ENCODE data around the gene EEF1AKMT3.
"Not testable (repeated sequence)": the region's sequence is repeated elsewhere in the genome, so short reads cannot be mapped to it uniquely, and the experiment has no call there.

Gene EEF1AKMT3

DNA sequence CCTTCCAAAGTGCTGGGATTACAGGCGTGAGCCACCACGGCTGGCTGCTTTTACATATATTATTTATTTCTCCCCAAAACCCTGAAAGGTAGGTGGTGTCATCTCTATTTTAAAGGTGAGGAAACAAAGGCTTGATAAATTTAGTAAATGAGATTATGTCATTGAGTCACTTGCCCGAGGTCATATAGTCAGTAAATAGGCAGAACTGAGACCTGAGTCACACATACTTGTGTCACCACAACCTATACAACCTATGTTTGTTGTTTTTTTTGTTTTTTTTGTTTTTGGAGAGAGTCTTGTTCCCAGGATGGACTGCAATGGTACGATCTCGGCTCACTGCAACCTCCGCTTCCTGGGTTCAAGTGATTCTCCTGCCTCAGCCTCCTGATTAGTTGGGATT is 22.9 kb downstream of the EEF1AKMT3 start:
- DNase-seq = no peak

GRCh38 chr12:57796996-57797395 is 24.6 kb downstream of the EEF1AKMT3 start:
- no peak for DNase-seq

- DNase-seq = no peak
Observed at GRCh38 chr12:57797933-57798332, 25.5 kb downstream of the EEF1AKMT3 start.

DNA sequence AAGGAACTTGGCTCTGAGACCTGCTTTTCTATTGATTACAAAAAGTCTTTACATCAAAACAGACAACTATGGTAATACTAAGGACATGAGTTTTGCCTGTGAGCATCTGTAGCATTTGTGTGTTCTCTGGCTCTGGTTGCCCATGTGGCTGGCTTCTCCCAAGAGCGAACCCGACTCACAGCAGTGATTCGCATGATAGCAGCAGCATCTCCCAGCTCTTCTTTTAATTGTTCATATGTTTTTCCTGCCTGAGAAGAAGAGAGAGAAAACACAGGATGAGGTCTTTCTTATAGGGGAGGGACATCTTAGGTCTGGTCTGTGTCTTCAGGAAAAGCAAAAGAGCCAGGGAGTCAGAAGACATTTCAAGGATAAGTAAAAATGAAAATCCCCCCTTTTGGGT is 28.6 kb downstream of the EEF1AKMT3 start:
- no peak for DNase-seq

DNA sequence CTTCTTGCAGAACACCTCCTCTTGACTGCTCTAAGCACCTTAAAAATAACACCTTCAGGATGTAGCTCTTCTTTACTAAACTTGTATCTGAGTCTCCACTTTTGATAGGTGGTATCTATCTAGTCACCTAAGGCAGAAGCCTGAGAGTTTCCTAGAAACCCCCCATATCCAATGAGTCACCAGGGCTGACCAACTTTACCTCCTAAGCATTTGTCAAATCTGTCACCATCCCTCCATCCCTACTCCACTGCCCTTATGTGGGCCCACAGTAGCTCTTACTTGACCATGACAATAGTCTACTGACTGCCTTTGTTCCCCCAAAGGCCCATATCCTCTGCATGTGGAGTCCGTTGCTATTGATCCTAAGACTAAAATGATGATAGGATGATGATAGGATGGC is 30.2 kb downstream of the EEF1AKMT3 start:
- no peak for DNase-seq

- DNase-seq = peak; percentile 42
Observed at GRCh38 chr12:57803319-57803893, 31.0 kb downstream of the EEF1AKMT3 start.

- no peak for DNase-seq
Observed at GRCh38 chr12:57806677-57807076, 34.3 kb downstream of the EEF1AKMT3 start.

GRCh38 chr12:57807285-57807684 is 34.9 kb downstream of the EEF1AKMT3 start:
- DNase-seq = no peak

GRCh38 chr12:57808351-57808750 is 35.9 kb downstream of the EEF1AKMT3 start:
- DNase-seq = no peak

DNA sequence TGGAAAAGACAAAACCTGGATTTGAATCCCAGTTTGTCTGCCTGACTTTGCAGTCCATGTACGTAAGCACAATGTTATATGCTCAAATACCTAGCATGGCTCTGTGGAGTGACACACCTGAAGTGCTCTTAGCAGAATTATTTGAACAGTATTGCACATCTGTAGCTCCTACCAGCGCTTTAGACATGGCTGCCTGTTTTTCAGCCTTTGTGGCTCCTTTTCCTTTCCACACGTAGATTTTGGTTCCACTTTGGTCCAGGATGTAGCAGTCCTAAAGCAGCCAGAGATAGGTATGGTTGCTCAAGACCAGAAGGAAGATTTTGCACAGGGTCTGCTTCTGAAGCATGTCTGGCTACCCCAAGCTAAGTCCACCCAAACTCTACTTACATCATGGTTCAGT is 37.0 kb downstream of the EEF1AKMT3 start:
- no peak for DNase-seq

GRCh38 chr12:57810450-57810849 is 38.0 kb downstream of the EEF1AKMT3 start:
- DNase-seq = no peak

GRCh38 chr12:57811028-57811755 is 38.8 kb downstream of the EEF1AKMT3 start:
- no peak for DNase-seq

DNA sequence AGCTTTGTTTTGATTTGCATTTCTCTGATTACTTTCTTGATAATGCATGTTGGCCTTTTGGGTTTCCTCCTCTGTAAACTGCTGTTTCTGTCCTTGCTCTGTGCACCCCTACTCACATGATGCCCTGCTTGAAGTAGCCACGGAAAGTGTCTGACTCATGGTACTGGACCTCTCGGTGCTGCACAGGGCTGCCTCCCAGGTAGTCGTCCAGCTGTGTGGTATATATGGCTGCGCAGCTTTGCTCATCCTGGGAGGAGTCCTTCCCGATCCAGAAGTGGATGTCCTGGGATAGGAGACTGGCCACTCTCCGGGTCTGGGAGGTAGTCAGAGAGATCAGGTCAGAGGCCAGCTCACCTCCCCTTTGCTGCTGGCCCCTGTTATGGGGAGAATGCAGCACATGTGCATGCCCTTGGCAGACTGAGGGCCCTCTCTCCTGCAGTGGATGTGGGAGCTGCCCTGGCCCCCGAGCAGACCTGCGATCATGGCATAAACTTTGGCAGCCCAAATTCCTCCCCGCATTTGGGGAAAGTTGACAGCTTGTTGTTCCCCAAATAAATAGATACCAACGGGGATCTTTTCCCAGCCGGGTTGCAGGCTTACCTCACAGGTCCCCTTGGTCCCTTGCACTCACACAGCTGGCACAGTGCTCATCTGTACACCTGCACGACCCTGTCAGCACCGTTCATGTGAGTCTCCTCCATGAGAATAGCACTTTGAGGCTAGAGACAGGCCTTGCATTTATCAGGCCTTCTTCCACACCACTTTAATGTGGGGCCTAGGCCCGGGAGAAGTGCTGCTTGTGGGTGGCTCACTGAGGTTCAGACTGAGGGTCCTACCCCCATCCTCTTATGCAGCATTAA is 40.9 kb downstream of the EEF1AKMT3 start:
- no peak for DNase-seq

DNA sequence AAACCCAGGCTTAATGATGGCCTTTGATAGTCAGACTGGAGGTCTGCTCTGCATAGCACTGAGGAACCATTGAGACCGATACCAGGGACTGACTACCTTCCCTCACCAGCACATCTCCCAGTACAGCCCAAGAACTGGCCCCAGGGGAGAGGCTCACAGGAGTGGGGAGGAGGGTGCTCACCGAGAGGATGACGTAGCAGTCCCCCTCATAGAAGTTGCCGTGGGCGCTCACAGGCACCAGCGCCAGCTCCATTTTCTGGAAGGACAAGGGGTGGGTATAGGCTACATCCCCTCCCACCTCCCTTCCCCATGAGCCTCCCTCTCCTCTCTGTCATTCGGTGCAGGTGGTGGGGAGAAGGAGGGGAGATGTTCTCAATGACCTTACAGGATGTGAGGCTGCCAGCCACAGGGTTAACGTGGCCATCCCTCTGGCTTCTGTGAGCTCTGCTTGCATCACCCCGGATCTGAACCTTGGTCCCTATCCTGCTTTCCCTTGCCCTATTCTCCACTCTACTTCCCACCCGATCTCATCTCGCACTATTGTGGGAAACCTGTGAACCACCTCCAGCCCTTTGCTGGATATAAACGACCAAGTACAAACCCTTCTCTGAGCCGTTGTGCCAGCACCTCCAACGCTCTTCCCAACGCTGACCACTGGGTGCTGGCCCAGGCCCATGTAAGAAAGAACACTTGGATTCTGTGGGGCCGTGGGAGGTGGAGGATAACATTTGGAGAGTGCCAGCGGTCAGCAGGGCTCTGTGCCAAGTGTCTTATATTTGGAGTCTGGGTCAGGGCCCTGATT is 41.8 kb downstream of the EEF1AKMT3 start:
- no peak for DNase-seq

DNA sequence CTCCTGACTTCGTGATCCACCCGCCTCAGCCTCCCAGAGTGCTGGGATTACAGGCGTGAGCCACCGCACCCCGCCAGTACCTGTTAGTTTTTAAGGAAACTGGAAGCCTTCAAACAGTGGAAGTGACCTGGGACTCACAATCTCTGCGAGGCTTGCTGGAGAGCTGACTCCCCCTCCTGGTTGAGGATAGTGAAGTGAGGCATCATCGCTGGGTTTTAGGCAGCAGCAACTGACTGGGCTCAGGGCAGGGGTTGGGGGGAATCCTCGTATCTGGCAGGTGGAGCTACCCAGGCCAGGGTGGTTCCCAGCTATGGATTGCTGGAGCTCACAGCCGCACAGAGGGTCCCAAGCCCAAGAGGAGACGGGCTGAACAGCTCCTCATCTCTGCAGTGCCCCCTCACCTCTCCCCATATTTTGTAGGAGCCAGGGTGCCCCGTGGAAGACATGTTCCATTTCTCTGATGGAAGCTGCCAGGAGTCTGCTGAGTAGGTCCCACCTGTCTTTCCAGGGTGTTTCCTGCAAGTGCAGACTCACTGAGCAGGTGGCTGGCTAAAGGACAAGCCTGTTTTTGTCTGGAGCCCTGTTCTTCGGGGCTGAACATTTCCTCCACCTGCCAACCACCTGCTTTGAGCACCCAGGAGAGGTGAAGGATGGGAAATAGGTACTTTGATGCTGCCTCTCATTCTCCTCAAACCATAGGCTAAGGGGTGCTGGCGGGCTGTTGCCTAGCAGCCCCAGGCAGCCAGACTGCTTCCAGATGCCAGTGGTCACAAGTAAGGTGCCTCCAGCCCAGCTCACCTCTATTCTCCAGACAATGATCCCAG is 43.0 kb downstream of the EEF1AKMT3 start:
- no peak for DNase-seq

DNA sequence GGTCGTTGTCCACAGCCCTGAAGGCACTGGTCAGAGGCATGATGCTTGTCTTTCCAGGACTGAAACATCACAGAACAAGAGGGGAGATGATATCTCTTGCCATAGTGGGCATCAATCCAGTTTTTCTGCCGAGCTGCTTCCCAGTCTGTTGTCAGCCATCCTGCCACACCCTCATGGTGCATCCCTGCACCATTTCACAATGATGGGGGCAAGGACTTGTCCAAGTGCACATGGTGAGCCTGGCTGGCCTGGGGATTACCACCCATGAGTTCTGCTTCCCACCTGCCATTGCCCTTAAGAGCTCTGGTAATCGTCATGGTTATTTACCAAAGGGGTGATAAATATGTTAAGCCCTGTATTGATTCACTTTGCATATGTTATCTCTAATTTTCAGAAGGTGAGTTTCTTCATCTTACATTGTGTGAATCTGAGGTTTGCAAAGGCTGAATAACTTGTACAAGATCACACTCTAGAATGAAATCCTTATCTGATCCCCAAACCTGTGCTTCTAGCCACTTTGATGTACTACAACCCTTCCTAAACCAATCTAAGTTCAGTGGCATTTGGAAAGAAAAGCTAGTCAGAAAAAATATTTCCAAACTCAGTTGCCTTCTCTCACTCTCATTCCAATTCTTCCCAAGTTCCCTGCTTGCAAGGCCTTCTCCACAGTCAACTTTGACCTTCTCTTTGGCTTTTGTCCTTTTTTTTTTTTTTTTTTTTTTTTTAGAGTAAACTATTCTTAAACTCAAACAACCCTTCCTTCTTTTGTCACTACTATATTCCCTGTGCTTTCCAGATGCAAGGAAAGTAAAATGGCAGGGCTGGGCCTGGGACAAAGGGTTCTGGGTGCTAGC is 43.8 kb downstream of the EEF1AKMT3 start:
- DNase-seq = no peak

GRCh38 chr12:57816855-57817151 is 44.4 kb downstream of the EEF1AKMT3 start:
- no peak for DNase-seq

DNA sequence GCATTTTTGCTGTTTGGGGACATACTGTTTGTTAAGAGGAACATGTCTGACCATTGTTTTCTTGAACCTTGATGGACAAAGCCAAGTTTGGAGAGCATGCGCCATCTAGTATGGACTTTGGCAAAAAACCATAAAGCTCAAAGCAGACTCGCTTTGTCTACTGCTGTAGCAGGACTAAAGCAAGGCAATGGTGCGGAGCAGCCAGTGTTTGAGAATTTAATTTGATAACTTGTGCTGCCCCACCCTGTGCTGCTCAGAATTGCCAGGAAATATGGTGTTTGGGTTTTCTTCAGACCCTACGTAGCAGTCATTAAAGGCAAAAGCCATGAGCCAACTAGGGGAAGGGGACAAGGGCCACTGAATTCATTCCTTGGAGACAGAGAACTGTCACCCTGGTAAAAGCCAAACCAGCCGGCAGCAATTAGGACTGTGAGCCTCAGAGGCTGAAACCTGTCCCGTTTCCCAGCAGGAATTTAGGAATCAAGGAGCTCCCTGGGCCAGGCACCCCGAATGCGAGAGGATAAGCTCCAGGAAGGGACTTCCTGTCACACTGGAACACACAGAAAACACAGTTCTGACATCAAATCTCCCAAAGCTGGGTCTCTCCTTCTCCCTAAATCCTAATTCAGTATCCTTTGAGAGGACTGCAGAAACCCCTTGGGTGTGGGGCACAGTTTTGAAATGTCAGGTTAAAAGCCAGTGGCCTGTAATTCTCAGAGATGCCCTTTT is 45.0 kb downstream of the EEF1AKMT3 start:
- no peak for DNase-seq

GRCh38 chr12:57817990-57818331 is 45.5 kb downstream of the EEF1AKMT3 start:
- not testable (repeated sequence) for DNase-seq

DNA sequence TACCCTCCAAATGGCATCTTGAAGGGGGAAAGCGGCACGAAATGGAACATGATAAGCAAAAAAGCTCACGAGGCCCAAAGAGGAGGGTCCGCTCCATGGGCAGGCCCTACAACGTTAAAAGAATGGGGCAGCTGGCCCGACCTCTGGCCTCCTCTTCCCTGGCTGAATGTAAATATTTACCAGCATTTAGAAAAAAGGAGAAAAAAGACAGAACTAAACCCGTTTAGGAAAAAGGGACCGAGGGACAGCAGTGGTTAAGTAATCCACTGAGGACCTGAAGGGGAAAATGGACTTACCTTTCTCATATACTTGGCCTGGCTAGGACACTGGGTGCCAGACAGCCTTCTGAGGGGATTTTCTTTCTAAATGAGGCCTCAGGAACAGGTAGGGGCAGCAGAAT is 47.7 kb downstream of the EEF1AKMT3 start:
- not testable (repeated sequence) for DNase-seq

DNA sequence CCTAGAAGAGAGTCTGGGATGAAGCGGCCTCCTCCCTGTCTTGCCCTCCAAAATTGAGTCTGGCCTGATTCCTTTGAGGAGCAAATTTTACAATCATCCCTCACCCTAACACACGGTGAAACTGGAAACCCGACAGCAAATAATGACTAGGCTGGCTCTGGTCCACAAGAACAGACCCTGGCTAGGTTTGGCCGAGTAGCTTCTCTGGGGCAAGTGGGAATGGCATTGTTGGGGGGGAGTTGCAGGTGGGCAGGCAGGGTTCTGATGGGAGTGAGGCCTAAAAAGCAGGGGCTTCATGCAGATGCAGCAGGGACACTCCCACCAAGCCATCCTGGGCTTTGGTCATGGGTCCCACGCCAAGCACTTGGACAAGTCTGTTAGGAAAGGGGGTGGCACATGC is 48.6 kb downstream of the EEF1AKMT3 start:
- not testable (repeated sequence) for DNase-seq

Measured in activated CD4-positive, alpha-beta T cell treated with anti-CD3 and anti-CD28 coated beads, Interleukin-2, amount 50 U/mL, for 1 hour (primary cell).